HepG2 (cell line): ENCODE measurements around the gene CYP11A1. TPM values are rescaled to one million over a fixed set of nuclear protein-coding genes. Genes with fewer than 3 reads are reported as not detected.
A peak's percentile ranks its signal among the peaks of the same experiment; 100 is the strongest.

Source experiments
- ATF7-NPFF ChIP-seq: sonication (generic); formaldehyde crosslinking; IDR thresholded peaks from 2 replicates; pipeline ENCODE4 v1.8.1; 2023; ENCODE audit warnings: mild to moderate bottlenecking, low read depth, missing genetic modification reagents, moderate library complexity
- ATM ChIP-seq: fragments of 450-650 bp; IDR thresholded peaks from 2 replicates; pipeline ENCODE4 v1.7.1; 2017; ENCODE audit warnings: mild to moderate bottlenecking, borderline replicate concordance
- CREM ChIP-seq, 2 experiments: sonication (generic) in 1 of 2; formaldehyde crosslinking in 1 of 2; IDR thresholded peaks; 2 replicates each; pipeline versions ENCODE4 v1.4.0 to v1.6.1; 2016 to 2020; ENCODE audit warnings: antibody characterized with exemption in 1 of 2, mild to moderate bottlenecking in 1 of 2, missing genetic modification reagents in 1 of 2
- DDIT3 ChIP-seq: sonication (generic); formaldehyde crosslinking; IDR thresholded peaks from 2 replicates; pipeline ENCODE4 v1.4.0; 2020; ENCODE audit warnings: mild to moderate bottlenecking, missing genetic modification reagents
- DRAP1 ChIP-seq: IDR thresholded peaks from 2 replicates; pipeline ENCODE4 v1.6.1; 2016; ENCODE audit warnings: missing genetic modification reagents, missing compliant biosample characterization
- HMG20B ChIP-seq: conservative IDR thresholded peaks from 2 replicates; pipeline ENCODE4 v1.6.1; 2016; ENCODE audit warnings: missing genetic modification reagents, missing compliant biosample characterization
- LCORL ChIP-seq, 2 experiments: fragments of 450-650 bp in 1 of 2; sonication (generic) in 1 of 2; formaldehyde crosslinking in 1 of 2; IDR thresholded peaks; 2 replicates each; pipeline versions ENCODE4 v1.5.0 to v1.6.1; 2017 to 2020; ENCODE audit warnings: antibody characterized with exemption in 1 of 2, missing genetic modification reagents in 1 of 2
- NFKBIZ ChIP-seq: IDR thresholded peaks from 2 replicates; pipeline ENCODE4 v1.6.1; 2018; ENCODE audit warnings: missing genetic modification reagents, missing compliant biosample characterization
- NFRKB ChIP-seq: fragments of 450-650 bp; IDR thresholded peaks from 2 replicates; pipeline ENCODE4 v1.6.1; 2017
- PLRG1 ChIP-seq: fragments of 450-650 bp; conservative IDR thresholded peaks from 2 replicates; pipeline ENCODE4 v1.6.1; 2016
- RARA ChIP-seq: IDR thresholded peaks from 2 replicates; pipeline ENCODE4 v1.6.1; 2016; ENCODE audit warnings: missing genetic modification reagents, missing compliant biosample characterization
- RELA ChIP-seq: sonication (generic); formaldehyde crosslinking; IDR thresholded peaks from 2 replicates; pipeline ENCODE4 v1.4.0; 2020; ENCODE audit warnings: missing genetic modification reagents
- SNAI1 ChIP-seq: sonication (generic); formaldehyde crosslinking; IDR thresholded peaks from 2 replicates; pipeline ENCODE4 v1.5.0; 2020; ENCODE audit warnings: mild to moderate bottlenecking, missing genetic modification reagents, borderline replicate concordance
- SOX6 ChIP-seq, 2 experiments: fragments of 450-650 bp in 1 of 2; sonication (generic) in 1 of 2; formaldehyde crosslinking in 1 of 2; IDR thresholded peaks; 2 replicates each; pipeline versions ENCODE4 v1.4.0 to v1.6.1; 2017 to 2020; ENCODE audit warnings: antibody characterized with exemption in 1 of 2, mild to moderate bottlenecking in 1 of 2, missing genetic modification reagents in 1 of 2
- TP53 ChIP-seq: sonication (generic); formaldehyde crosslinking; conservative IDR thresholded peaks from 2 replicates; pipeline ENCODE4 v1.4.0; 2020; ENCODE audit warnings: missing genetic modification reagents
- TRIM24 ChIP-seq: sonication (generic); formaldehyde crosslinking; IDR thresholded peaks from 2 replicates; pipeline ENCODE4 v1.8.0; 2022; ENCODE audit warnings: mild to moderate bottlenecking, missing genetic modification reagents
- ZBTB37 ChIP-seq: sonication (generic); formaldehyde crosslinking; IDR thresholded peaks from 2 replicates; pipeline ENCODE4 v1.4.0; 2020; ENCODE audit warnings: mild to moderate bottlenecking, missing genetic modification reagents
- ZNF282 ChIP-seq: fragments of 450-650 bp; IDR thresholded peaks from 2 replicates; pipeline ENCODE4 v1.6.1; 2018; ENCODE audit not compliant: partially characterized antibody
- ZNF382 ChIP-seq: sonication (generic); formaldehyde crosslinking; IDR thresholded peaks from 2 replicates; pipeline ENCODE4 v1.5.0; 2020; ENCODE audit warnings: missing genetic modification reagents, mild to moderate bottlenecking, borderline replicate concordance
- ZNF558 ChIP-seq: sonication (generic); formaldehyde crosslinking; IDR thresholded peaks from 2 replicates; pipeline ENCODE4 v1.9.0; 2022; ENCODE audit warnings: mild to moderate bottlenecking, missing genetic modification reagents, borderline replicate concordance
- ZNF569 ChIP-seq: sonication (generic); formaldehyde crosslinking; IDR thresholded peaks from 2 replicates; pipeline ENCODE4 v1.5.0; 2020; ENCODE audit warnings: mild to moderate bottlenecking, missing genetic modification reagents, moderate library complexity, borderline replicate concordance
- ZNF792 ChIP-seq: IDR thresholded peaks from 2 replicates; pipeline ENCODE4 v1.6.1; 2016
- ZNF883 ChIP-seq: sonication (generic); formaldehyde crosslinking; IDR thresholded peaks from 2 replicates; pipeline ENCODE4 v1.5.1; 2020; ENCODE audit warnings: mild to moderate bottlenecking, missing genetic modification reagents; ENCODE audit errors: not compliant biosample characterization
- ZSCAN22 ChIP-seq: sonication (generic); formaldehyde crosslinking; IDR thresholded peaks from 2 replicates; pipeline ENCODE4 v1.4.0; 2020; ENCODE audit warnings: mild to moderate bottlenecking, missing genetic modification reagents
- polyA plus RNA-seq, 8 experiments: library from polyadenylated mRNA; depleted of rRNA in 3 of 8; stranded (reverse) in 7 of 8; unstranded in 1 of 8; fragments of >200 nt; fragmentation: Illumina TruSeq in 4 of 8; extraction: Trizol in 4 of 8; gene quantifications; 2 replicates each; pipeline versions ENCODE4 v1.2.1 to v1.2.3, GENCODE V29; 2011 to 2016; ENCODE audit warnings: low read depth in 4 of 8, missing spikeins in 1 of 8, mixed read lengths in 1 of 8; ENCODE audit not compliant: insufficient read depth in 1 of 8
- total RNA-seq, 5 experiments: library from RNA; depleted of rRNA; stranded (reverse); fragments of >200 nt; fragmentation: Illumina TruSeq; extraction: Trizol; gene quantifications; 2 replicates each; pipeline ENCODE4 v1.2.3, GENCODE V29; 2016; ENCODE audit warnings: low read depth in 1 of 5
- TF ChIP-seq, protein P1 (sequence below): sonication (generic); formaldehyde crosslinking; IDR thresholded peaks from 2 replicates; pipeline ENCODE4 v1.9.0; 2022; ENCODE audit warnings: low read depth, missing genetic modification reagents
- TF ChIP-seq, protein P2 (sequence below): sonication (generic); formaldehyde crosslinking; IDR thresholded peaks from 2 replicates; pipeline ENCODE4 v1.5.0; 2020; ENCODE audit warnings: missing genetic modification reagents

CYP11A1 gene
- total and polyA plus RNA-seq, 2 of the 13 experiments (the other 11 are each of a cell fraction or from before 2014, with no cell fraction given): 0.66 to 0.92 TPM

GRCh38 chr15:74365598-74366445 is 1.6 kb downstream of the CYP11A1 start (continued):
- TF ChIP-seq ZBTB37 (CRISPR knock-in tag): no peak
- no peak for TF ChIP-seq DDIT3
- TF ChIP-seq TRIM24 (CRISPR knock-in tag): no peak
- TF ChIP-seq HMG20B: no peak
- TF ChIP-seq TP53 (CRISPR knock-in tag): no peak
- TF ChIP-seq, protein P1, sequence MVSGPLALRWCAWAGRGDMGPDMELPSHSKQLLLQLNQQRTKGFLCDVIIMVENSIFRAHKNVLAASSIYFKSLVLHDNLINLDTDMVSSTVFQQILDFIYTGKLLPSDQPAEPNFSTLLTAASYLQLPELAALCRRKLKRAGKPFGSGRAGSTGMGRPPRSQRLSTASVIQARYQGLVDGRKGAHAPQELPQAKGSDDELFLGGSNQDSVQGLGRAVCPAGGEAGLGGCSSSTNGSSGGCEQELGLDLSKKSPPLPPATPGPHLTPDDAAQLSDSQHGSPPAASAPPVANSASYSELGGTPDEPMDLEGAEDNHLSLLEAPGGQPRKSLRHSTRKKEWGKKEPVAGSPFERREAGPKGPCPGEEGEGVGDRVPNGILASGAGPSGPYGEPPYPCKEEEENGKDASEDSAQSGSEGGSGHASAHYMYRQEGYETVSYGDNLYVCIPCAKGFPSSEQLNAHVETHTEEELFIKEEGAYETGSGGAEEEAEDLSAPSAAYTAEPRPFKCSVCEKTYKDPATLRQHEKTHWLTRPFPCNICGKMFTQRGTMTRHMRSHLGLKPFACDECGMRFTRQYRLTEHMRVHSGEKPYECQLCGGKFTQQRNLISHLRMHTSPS (CRISPR knock-in tag): no peak
- no peak for TF ChIP-seq PLRG1
- TF ChIP-seq, protein P2, sequence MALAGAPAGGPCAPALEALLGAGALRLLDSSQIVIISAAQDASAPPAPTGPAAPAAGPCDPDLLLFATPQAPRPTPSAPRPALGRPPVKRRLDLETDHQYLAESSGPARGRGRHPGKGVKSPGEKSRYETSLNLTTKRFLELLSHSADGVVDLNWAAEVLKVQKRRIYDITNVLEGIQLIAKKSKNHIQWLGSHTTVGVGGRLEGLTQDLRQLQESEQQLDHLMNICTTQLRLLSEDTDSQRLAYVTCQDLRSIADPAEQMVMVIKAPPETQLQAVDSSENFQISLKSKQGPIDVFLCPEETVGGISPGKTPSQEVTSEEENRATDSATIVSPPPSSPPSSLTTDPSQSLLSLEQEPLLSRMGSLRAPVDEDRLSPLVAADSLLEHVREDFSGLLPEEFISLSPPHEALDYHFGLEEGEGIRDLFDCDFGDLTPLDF (CRISPR knock-in tag): no peak
- no peak for TF ChIP-seq ZNF569 (CRISPR knock-in tag)
- no peak for TF ChIP-seq ZNF382 (CRISPR knock-in tag)
- peak; percentile 54; the same call in 1 of the 2 replicates for TF ChIP-seq CREM (IDR thresholded peaks at IDR 0.05)
- TF ChIP-seq CREM (CRISPR knock-in tag; IDR thresholded peaks at IDR 0.05): no peak
- TF ChIP-seq ZNF558: no peak
- 0 out of 2 replicates have a peak, but pooled peaks have one; percentile 27 for TF ChIP-seq NFKBIZ (CRISPR knock-in tag)
- no peak for TF ChIP-seq DRAP1 (CRISPR knock-in tag)
- TF ChIP-seq ZNF792 (CRISPR knock-in tag): no peak; the same call in 1 of the 2 replicates
- peak; percentile 84 for TF ChIP-seq ZNF883 (CRISPR knock-in tag)
- TF ChIP-seq ATM: no peak
- TF ChIP-seq RELA (CRISPR knock-in tag): no peak
- no peak for TF ChIP-seq NFRKB
- no peak for TF ChIP-seq LCORL (IDR thresholded peaks at IDR 0.05)
- TF ChIP-seq LCORL (CRISPR knock-in tag; IDR thresholded peaks at IDR 0.05): peak; percentile 60; the same call in 1 of the 2 replicates
- TF ChIP-seq RARA (CRISPR knock-in tag): peak; percentile 60
- TF ChIP-seq ATF7-NPFF (CRISPR knock-in tag): peak; percentile 28; the same call in 1 of the 2 replicates
- no peak for TF ChIP-seq SNAI1 (CRISPR knock-in tag)
- no peak for TF ChIP-seq ZSCAN22 (CRISPR knock-in tag)
- TF ChIP-seq ZNF282: no peak
- no peak for TF ChIP-seq SOX6 (IDR thresholded peaks at IDR 0.05)
- TF ChIP-seq SOX6 (CRISPR knock-in tag; IDR thresholded peaks at IDR 0.05): peak; percentile 16; the same call in 1 of the 2 replicates
